Measurements from ENCODE around the gene ITPR1. TPM values are rescaled to one million over a fixed set of nuclear protein-coding genes. Genes with fewer than 3 reads are reported as not detected.

Gene ITPR1
- total and polyA plus RNA-seq, 3 donors from 2014 or later: 26.5 to 129 (median 59.7) TPM

DNA sequence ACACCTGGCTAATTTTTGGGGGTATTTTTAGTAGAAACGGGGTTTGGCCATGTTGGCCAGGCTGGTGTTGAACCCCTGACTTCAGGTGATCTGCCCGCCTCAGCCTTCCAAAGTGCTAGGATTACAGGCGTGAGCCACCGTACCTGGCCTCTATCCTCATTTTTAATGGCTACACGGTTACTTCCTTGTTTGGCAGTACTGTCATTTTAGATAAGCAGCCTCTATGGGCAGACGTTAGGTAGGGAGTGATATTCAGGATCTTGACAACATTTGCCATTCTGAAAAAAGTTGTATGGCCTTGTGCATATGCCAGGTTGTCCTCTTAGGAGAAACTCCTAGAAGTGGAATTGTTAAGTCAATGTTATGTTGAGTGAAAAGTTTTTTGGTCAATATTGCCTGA is 141.7 kb downstream of the ITPR1 start:
- WGBS, 2 donors: 80 to 84% methylated on average over 6 of the region's 6 CpGs
- H3K27ac ChIP-seq: no peak overlapping the region
- H3K36me3 ChIP-seq (ENCODE audit: low read depth, missing control alignments): no peaks in the 10 kb centered on the region
- no peaks in the 10 kb centered on the region for H3K27me3 ChIP-seq
- intact Hi-C loops (cut with DNase I; ENCODE audit: low total_unique reads): loop anchor here (10.0 kb wide), 1 partner anchor 280 kb away; no protein-coding TSS in a partner anchor
- H3K4me1 ChIP-seq: no peaks in the 10 kb centered on the region
- TF ChIP-seq CTCF (IDR thresholded peaks at IDR 0.05) (no peak), POLR2A (IDR thresholded peaks at IDR 0.05) (no peak)
- no peak for DNase-seq
- no peaks in the 10 kb centered on the region for H3K9me3 ChIP-seq
- H3K4me3 ChIP-seq: no peak overlapping the region

- WGBS, 2 donors: 80 to 83% methylated on average over 2 of the region's 2 CpGs
- TF ChIP-seq POLR2A (IDR thresholded peaks at IDR 0.05) (no peak), CTCF (IDR thresholded peaks at IDR 0.05) (no peak)
Measured at GRCh38 chr3:4637265-4637664, 144.1 kb downstream of the ITPR1 start.

GRCh38 chr3:4641863-4642563 is 148.9 kb downstream of the ITPR1 start:
- DNase-seq: no peak
- TF ChIP-seq POLR2A (IDR thresholded peaks at IDR 0.05): no peak
- TF ChIP-seq CTCF (IDR thresholded peaks at IDR 0.05): no peak
- H3K9me3 ChIP-seq: no peaks in the 10 kb centered on the region
- H3K36me3 ChIP-seq (ENCODE audit: low read depth, missing control alignments): no peaks in the 10 kb centered on the region
- no peaks in the 10 kb centered on the region for H3K4me1 ChIP-seq
- no peak overlapping the region for H3K27ac ChIP-seq
- H3K4me3 ChIP-seq: no peak overlapping the region
- WGBS, 2 donors: 91 to 97% methylated on average over 9 of the region's 9 CpGs
- intact Hi-C loops (cut with DNase I; ENCODE audit: low total_unique reads): no loop called here
- no peaks in the 10 kb centered on the region for H3K27me3 ChIP-seq

More at GRCh38 chr3:4637265-4637664, 144.1 kb downstream of the ITPR1 start:
- H3K27me3 ChIP-seq: no peaks in the 10 kb centered on the region
- DNase-seq: no peak
- intact Hi-C loops (cut with DNase I; ENCODE audit: low total_unique reads): loop anchor here (10.0 kb wide), 1 partner anchor 282 kb away; no protein-coding TSS in a partner anchor
- no peak overlapping the region for H3K4me3 ChIP-seq
- H3K4me1 ChIP-seq: no peaks in the 10 kb centered on the region
- H3K36me3 ChIP-seq (ENCODE audit: low read depth, missing control alignments): no peaks in the 10 kb centered on the region
- no peak overlapping the region for H3K27ac ChIP-seq
- H3K9me3 ChIP-seq: no peaks in the 10 kb centered on the region

GRCh38 chr3:4642611-4643010 is 149.5 kb downstream of the ITPR1 start:
- no peak overlapping the region for H3K4me3 ChIP-seq
- no peaks in the 10 kb centered on the region for H3K36me3 ChIP-seq (ENCODE audit: low read depth, missing control alignments)
- 87 to 93% methylated on average over 8 of the region's 8 CpGs for WGBS, 2 donors
- no peaks in the 10 kb centered on the region for H3K9me3 ChIP-seq
- intact Hi-C loops (cut with DNase I; ENCODE audit: low total_unique reads): no loop called here
- H3K4me1 ChIP-seq: no peaks in the 10 kb centered on the region
- TF ChIP-seq CTCF (IDR thresholded peaks at IDR 0.05) (no peak), POLR2A (IDR thresholded peaks at IDR 0.05) (no peak)
- DNase-seq: no peak
- H3K27me3 ChIP-seq: no peaks in the 10 kb centered on the region
- no peak overlapping the region for H3K27ac ChIP-seq
